Right atrium auricular region (tissue), 2 donors: ENCODE results near the gene PGBD5. TPM values are rescaled to one million over a fixed set of nuclear protein-coding genes. Genes with fewer than 3 reads are reported as not detected.

Experiments used
- DNase-seq: peaks from one replicate; pipeline ENCODE4 v3.0.0-alpha.2; 2019; ENCODE audit warnings: low spot score
- H3K27ac ChIP-seq, 2 donors: fragments of 200-600 bp; sonication (generic); 1 replicate in 1 of 2; 2 replicates in 1 of 2; pipeline ENCODE4 v1.5.1; 2016 to 2019
- H3K27me3 ChIP-seq, 2 donors: fragments of 200-600 bp; sonication (generic); one replicate each; pipeline versions ENCODE4 v1.5.1 to v1.6.0; 2017 to 2019
- H3K36me3 ChIP-seq: fragments of 200-600 bp; sonication (generic); one replicate; pipeline ENCODE4 v1.5.1; 2016
- H3K4me1 ChIP-seq, 2 donors: fragments of 200-600 bp; sonication (generic); one replicate each; pipeline versions ENCODE4 v1.5.1 to v1.6.0; 2017 to 2019
- H3K4me3 ChIP-seq, 2 donors: fragments of 200-600 bp; sonication (generic); 1 replicate in 1 of 2; 2 replicates in 1 of 2; pipeline ENCODE4 v1.5.1; 2017 to 2019; ENCODE audit warnings: mild to moderate bottlenecking in 1 of 2, moderate library complexity in 1 of 2
- H3K9me3 ChIP-seq, 2 donors: fragments of 200-600 bp; sonication (generic); one replicate each; pipeline ENCODE4 v1.5.1; 2019
- total RNA-seq, 2 donors: library from RNA; depleted of rRNA; stranded (reverse); fragments of >200 nt; gene quantifications; one replicate each; pipeline ENCODE4 v1.1.0, GENCODE V29; 2016
- TF ChIP-seq, protein P1 (sequence below), 2 donors: fragments of 200-600 bp; sonication (generic); IDR thresholded peaks; one replicate each; pipeline ENCODE4 v1.5.1; 2019; ENCODE audit warnings: antibody characterized with exemption in 2 of 2

PGBD5 gene
- total RNA-seq, 2 donors from 2014 or later = 13.2 to 18.5 TPM

DNA sequence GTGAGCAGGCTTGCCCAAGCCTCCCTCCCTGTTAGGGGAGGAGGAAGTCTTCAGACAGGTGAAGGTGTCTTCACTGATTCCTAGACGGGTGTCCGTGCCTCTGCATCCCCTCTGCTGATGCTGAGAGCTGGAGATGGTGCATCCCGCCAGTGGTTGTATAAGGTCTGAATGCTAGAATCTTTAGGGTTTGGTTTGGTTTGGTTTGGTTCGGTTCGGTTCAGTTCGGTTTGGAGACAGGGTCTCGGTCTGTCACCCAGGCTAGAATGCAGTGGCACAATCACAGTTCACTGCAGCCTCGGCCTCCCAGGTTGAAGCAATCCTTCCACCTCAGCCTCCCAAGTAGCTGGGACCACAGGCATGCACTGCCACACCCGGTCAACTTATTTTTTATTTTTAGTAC is 153.6 kb downstream of the PGBD5 start:
- TF ChIP-seq, protein P1, sequence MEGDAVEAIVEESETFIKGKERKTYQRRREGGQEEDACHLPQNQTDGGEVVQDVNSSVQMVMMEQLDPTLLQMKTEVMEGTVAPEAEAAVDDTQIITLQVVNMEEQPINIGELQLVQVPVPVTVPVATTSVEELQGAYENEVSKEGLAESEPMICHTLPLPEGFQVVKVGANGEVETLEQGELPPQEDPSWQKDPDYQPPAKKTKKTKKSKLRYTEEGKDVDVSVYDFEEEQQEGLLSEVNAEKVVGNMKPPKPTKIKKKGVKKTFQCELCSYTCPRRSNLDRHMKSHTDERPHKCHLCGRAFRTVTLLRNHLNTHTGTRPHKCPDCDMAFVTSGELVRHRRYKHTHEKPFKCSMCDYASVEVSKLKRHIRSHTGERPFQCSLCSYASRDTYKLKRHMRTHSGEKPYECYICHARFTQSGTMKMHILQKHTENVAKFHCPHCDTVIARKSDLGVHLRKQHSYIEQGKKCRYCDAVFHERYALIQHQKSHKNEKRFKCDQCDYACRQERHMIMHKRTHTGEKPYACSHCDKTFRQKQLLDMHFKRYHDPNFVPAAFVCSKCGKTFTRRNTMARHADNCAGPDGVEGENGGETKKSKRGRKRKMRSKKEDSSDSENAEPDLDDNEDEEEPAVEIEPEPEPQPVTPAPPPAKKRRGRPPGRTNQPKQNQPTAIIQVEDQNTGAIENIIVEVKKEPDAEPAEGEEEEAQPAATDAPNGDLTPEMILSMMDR (IDR thresholded peaks at IDR 0.05) = no peak
- Histone ChIP-seq H3K4me3 (no peak overlapping the region), H3K36me3 (peaks cover 31% of the 10 kb centered on the region), H3K9me3 (no peaks in the 10 kb centered on the region), H3K4me1 (peaks cover 0 to 28% of the 10 kb centered on the region in 2 donors), H3K27ac (no peak overlapping the region), H3K27me3 (no peaks in the 10 kb centered on the region)
- no peak for DNase-seq

DNA sequence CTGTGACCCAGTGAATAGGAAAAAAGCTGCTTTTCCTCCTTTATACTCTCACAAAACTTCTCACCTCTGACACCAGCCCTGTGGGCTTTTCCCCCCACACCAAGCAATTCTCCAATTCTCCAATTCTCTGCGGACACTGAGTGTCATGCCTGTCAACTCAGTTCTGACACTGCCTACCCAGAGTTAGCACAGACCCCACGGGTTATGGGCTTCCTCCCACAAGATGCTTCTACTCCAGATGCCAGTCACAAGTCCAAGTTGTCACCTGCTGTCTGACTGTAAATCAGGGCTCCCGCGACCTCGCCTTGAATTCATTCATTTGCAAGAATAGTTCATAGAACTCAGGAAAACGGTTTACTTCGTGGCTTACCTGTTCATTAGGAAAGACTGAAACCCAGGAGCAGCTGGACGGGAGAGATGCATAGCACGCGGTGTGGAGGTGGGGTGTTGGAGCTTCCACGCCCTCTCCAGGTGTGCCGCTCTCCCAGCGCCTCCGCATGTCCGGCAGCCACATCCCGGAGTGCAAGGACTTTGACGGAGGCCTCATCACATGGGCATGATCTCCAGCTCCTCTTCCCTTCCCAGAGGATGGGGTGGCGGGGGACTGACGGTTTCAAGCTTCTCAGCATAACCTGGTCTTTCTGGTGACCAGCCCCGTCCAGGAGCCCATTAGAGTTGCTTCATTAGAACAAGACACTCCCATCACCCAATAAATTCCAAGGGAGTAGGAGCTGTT is 154.7 kb downstream of the PGBD5 start:
- peak overlapping the region in 1 of 2 donors; percentile 67 for H3K27ac ChIP-seq

DNA sequence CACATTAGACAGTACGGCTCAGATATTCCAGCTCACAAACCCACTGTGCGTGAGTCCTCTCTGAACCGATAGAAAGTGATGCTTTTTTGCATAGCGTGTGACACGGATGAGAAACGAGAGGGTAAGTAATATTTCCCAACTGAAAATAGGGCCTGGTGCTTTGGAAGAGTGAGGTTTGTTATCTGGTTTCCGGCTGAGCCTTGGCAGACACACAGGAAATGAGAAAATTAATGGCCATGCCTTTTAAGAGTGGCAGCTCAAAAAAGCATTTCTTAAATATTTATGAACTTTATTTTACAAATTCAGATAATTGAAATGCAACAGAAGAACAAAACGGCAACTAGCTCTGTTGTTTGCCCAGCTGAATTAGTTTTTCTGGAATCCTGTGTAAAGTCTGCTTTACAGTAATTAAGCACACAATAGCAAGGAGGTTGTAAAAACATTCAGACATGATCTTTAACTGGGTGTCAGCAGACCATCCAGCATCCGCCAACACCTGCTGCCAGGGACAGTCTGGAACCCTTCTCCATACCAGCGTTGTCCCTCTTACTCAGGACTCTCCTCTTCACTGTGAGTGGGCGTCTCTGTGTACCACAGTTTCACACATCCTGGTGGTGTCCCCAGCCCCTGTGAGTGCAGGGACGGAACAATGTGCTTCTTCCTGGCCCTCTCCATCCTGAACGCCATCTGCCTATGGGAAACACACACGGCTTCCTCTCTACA is 155.4 kb downstream of the PGBD5 start:
- TF ChIP-seq, protein P1 (IDR thresholded peaks at IDR 0.05) = no peak
- Histone ChIP-seq H3K4me1 (peaks cover 0 to 28% of the 10 kb centered on the region in 2 donors), H3K9me3 (no peaks in the 10 kb centered on the region), H3K27me3 (no peaks in the 10 kb centered on the region), H3K36me3 (peaks cover 15% of the 10 kb centered on the region), H3K27ac (peak overlapping the region; percentile 40 to 67), H3K4me3 (no peak overlapping the region)
- no peak for DNase-seq

More for the DNA sequence above, 154.7 kb downstream of the PGBD5 start:
- Histone ChIP-seq H3K9me3 (no peaks in the 10 kb centered on the region), H3K36me3 (peaks cover 20% of the 10 kb centered on the region), H3K4me3 (no peak overlapping the region), H3K27me3 (no peaks in the 10 kb centered on the region), H3K4me1 (peaks cover 0 to 28% of the 10 kb centered on the region in 2 donors)
- TF ChIP-seq, protein P1 (IDR thresholded peaks at IDR 0.05) = no peak
- DNase-seq = no peak

DNA sequence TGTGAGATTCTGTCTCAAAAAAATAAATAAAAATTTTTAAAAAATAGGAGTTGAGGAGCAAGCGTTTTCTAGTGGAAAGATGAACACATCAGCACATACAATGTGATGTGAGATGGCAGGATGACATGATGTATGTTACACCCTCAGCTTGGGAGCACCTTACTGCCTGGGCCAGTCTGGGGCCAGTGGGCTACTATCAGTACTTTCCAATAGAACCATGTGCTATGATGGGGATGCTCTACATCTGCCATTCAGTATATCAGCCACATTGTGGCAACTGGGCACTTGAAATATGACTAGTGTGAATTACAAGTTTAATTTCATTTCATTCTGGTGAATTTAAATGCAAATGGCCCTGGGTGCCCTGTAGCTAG is 156.0 kb downstream of the PGBD5 start:
- no peaks in the 10 kb centered on the region for H3K9me3 ChIP-seq
- H3K4me3 ChIP-seq = no peak overlapping the region
- H3K4me1 ChIP-seq = peaks cover 0 to 28% of the 10 kb centered on the region in 2 donors
- peaks cover 18% of the 10 kb centered on the region for H3K36me3 ChIP-seq
- H3K27me3 ChIP-seq = no peaks in the 10 kb centered on the region
- TF ChIP-seq, protein P1 (IDR thresholded peaks at IDR 0.05) = no peak
- peak overlapping the region; percentile 40 to 67 for H3K27ac ChIP-seq
- no peak for DNase-seq

DNA sequence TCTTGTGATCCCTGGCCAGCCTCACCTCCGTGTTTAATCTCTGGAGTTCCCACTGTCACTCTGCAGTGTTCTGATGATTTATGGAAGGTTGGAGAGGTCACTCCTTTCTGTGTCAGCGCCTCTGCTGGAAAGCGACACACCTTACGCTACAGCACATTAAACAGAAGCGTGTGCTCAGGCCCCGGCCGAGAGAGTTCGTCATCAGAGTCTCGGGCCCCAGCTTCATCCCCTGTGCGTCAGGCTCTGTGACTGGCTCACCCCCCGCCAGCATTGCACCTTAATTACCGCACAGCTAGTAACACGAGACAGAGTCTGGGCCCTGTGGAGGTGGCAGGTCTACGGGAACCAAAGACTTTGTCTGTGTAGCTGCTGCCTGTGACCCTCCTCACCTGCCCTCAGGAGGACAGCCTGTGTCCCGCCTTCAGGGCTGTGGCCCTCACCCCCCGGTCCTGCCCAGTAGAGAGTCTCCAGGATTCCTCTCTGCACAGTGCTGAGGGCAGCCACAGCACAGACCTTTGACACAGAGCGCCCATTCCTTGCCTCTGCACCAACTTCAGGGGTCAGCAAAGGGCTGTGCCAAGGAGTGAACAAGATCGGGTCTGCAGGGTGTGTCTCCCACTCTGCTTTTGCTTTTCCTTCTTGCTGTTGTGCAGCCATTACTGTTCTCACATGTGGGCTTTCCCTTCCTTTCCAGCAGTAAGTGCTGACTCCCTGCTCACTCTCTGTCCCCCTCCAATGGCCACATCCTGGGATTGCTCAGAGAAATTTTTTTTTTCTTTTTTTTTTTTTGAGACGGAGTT is 157.6 kb downstream of the PGBD5 start:
- Histone ChIP-seq H3K27me3 (no peaks in the 10 kb centered on the region), H3K9me3 (no peaks in the 10 kb centered on the region), H3K27ac (no peak overlapping the region), H3K4me3 (no peak overlapping the region), H3K36me3 (peaks cover 21% of the 10 kb centered on the region), H3K4me1 (peaks cover 0 to 28% of the 10 kb centered on the region in 2 donors)
- TF ChIP-seq, protein P1 (IDR thresholded peaks at IDR 0.05) = peak; percentile 57 to 74
- no peak for DNase-seq
